ENCODE measurements around the gene MYBPC1.
A peak's percentile ranks its signal among the peaks of the same experiment; 100 is the strongest.

MYBPC1 gene

GRCh38 chr12:101592921-101593320, 1.9 kb upstream of the MYBPC1 start:
- ChIA-PET POLR2A (no interaction called here), CTCF (interaction anchor here (1.0 kb wide), 1 partner anchor 8 kb away, joined by 4 read pairs; no protein-coding TSS in a partner anchor)
- no peak for TF ChIP-seq CTBP1 (IDR thresholded peaks at IDR 0.05; ENCODE audit: borderline replicate concordance)
- no peak for TF ChIP-seq FOXM1 (IDR thresholded peaks at IDR 0.05; ENCODE audit: borderline replicate concordance)
- no peak for TF ChIP-seq SUZ12 (IDR thresholded peaks at IDR 0.05)
- TF ChIP-seq ARNT (IDR thresholded peaks at IDR 0.05), result no peak
- TF ChIP-seq FOXK2 (IDR thresholded peaks at IDR 0.05), result no peak
- TF ChIP-seq L3MBTL2 (conservative IDR thresholded peaks at IDR 0.05), result no peak
- TF ChIP-seq LEF1 (IDR thresholded peaks at IDR 0.05; ENCODE audit: borderline replicate concordance), result no peak
- TF ChIP-seq TARDBP (IDR thresholded peaks at IDR 0.05), result no peak
- no peak for TF ChIP-seq ZNF384 (IDR thresholded peaks at IDR 0.05)
- no peak for TF ChIP-seq FOXA1 (IDR thresholded peaks at IDR 0.05)
- TF ChIP-seq HDGF (IDR thresholded peaks at IDR 0.05; ENCODE audit: borderline replicate concordance), result no peak
- TF ChIP-seq, protein P1, sequence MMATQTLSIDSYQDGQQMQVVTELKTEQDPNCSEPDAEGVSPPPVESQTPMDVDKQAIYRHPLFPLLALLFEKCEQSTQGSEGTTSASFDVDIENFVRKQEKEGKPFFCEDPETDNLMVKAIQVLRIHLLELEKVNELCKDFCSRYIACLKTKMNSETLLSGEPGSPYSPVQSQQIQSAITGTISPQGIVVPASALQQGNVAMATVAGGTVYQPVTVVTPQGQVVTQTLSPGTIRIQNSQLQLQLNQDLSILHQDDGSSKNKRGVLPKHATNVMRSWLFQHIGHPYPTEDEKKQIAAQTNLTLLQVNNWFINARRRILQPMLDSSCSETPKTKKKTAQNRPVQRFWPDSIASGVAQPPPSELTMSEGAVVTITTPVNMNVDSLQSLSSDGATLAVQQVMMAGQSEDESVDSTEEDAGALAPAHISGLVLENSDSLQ (IDR thresholded peaks at IDR 0.05), result no peak
- DNase-seq (ENCODE audit: extremely low spot score), result no peak

GRCh38 chr12:101596172-101596571, 1.4 kb downstream of the MYBPC1 start:
- CTCF ChIA-PET, result interaction anchor here (0.6 kb wide), 1 partner anchor 163 kb away, joined by 3 read pairs; no protein-coding TSS in a partner anchor
- DNase-seq (ENCODE audit: extremely low spot score), result no peak
- POLR2A ChIA-PET, result no interaction called here
- TF ChIP-seq, protein P1 (IDR thresholded peaks at IDR 0.05), result peak; percentile 72
- TF ChIP-seq NFRKB (IDR thresholded peaks at IDR 0.05) (no peak), TARDBP (IDR thresholded peaks at IDR 0.05) (no peak)

- DNase-seq (ENCODE audit: extremely low spot score), result no peak
- ChIA-PET CTCF (interaction anchor here (0.6 kb wide), 1 partner anchor 162 kb away, joined by 3 read pairs; no protein-coding TSS in a partner anchor), POLR2A (no interaction called here)
- TF ChIP-seq SUZ12 (IDR thresholded peaks at IDR 0.05) (no peak), FOXM1 (IDR thresholded peaks at IDR 0.05; ENCODE audit: borderline replicate concordance) (no peak), BHLHE40 (IDR thresholded peaks at IDR 0.05; ENCODE audit: borderline replicate concordance) (no peak), TARDBP (IDR thresholded peaks at IDR 0.05) (no peak), HDGF (IDR thresholded peaks at IDR 0.05; ENCODE audit: borderline replicate concordance) (no peak), ZNF384 (IDR thresholded peaks at IDR 0.05) (no peak), ELF4 (IDR thresholded peaks at IDR 0.05) (no peak), NFRKB (IDR thresholded peaks at IDR 0.05) (no peak), FOXA1 (IDR thresholded peaks at IDR 0.05) (no peak), SP1 (IDR thresholded peaks at IDR 0.05) (no peak), L3MBTL2 (conservative IDR thresholded peaks at IDR 0.05) (no peak), LEF1 (IDR thresholded peaks at IDR 0.05; ENCODE audit: borderline replicate concordance) (no peak), ARNT (IDR thresholded peaks at IDR 0.05) (no peak), CTBP1 (IDR thresholded peaks at IDR 0.05; ENCODE audit: borderline replicate concordance) (no peak), FOXK2 (IDR thresholded peaks at IDR 0.05) (no peak)
- TF ChIP-seq, protein P1 (IDR thresholded peaks at IDR 0.05), result no peak
Observed at GRCh38 chr12:101597164-101597563, 2.4 kb downstream of the MYBPC1 start.

- no peak for TF ChIP-seq SP1 (IDR thresholded peaks at IDR 0.05)
- TF ChIP-seq ZNF384 (IDR thresholded peaks at IDR 0.05), result no peak
- TF ChIP-seq BHLHE40 (IDR thresholded peaks at IDR 0.05; ENCODE audit: borderline replicate concordance), result no peak
- TF ChIP-seq NFRKB (IDR thresholded peaks at IDR 0.05), result no peak
- TF ChIP-seq SUZ12 (IDR thresholded peaks at IDR 0.05), result no peak
- TF ChIP-seq LEF1 (IDR thresholded peaks at IDR 0.05; ENCODE audit: borderline replicate concordance), result no peak
- no peak for TF ChIP-seq ARNT (IDR thresholded peaks at IDR 0.05)
- no peak for TF ChIP-seq CTBP1 (IDR thresholded peaks at IDR 0.05; ENCODE audit: borderline replicate concordance)
- TF ChIP-seq FOXK2 (IDR thresholded peaks at IDR 0.05), result no peak
- TF ChIP-seq TARDBP (IDR thresholded peaks at IDR 0.05), result no peak
- TF ChIP-seq, protein P1 (IDR thresholded peaks at IDR 0.05), result no peak
- TF ChIP-seq FOXM1 (IDR thresholded peaks at IDR 0.05; ENCODE audit: borderline replicate concordance), result no peak
- ChIA-PET POLR2A (no interaction called here), CTCF (no interaction called here)
- no peak for DNase-seq (ENCODE audit: extremely low spot score)
Observed at GRCh38 chr12:101598483-101598882, 3.7 kb downstream of the MYBPC1 start.

DNA sequence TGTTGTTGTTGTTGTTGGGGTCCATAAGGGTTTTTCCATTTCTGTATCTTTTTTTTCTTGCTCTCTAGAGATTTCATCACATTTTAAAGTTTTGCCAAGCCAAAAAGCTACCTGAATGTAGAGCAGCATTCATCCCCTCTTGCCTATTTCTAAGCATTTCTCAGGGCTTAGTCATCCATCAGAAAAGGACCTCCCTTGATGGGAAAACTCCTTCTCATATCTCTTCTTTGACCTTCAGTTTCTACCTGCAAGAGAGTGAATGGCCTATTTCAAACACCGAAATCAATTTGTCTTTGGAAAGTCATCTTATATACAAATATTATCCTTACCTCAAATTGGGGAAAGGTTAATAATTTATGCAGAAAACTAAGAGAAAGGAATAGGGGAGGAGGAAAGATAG, 4.5 kb downstream of the MYBPC1 start:
- DNase-seq (ENCODE audit: extremely low spot score), result no peak
- CTCF ChIA-PET, result no interaction called here
- TF ChIP-seq, protein P1 (IDR thresholded peaks at IDR 0.05), result no peak
- TF ChIP-seq FOXA1 (IDR thresholded peaks at IDR 0.05) (no peak), HDGF (IDR thresholded peaks at IDR 0.05; ENCODE audit: borderline replicate concordance) (no peak), TARDBP (IDR thresholded peaks at IDR 0.05) (no peak)
- POLR2A ChIA-PET, result no interaction called here

Data from HEK293T (cell line).